Lung (tissue), 12 donors: ENCODE data around the gene EPHB1. TPM values are rescaled to one million over a fixed set of nuclear protein-coding genes. Genes with fewer than 3 reads are reported as not detected.

ENCODE experiments used
- ATAC-seq: fragments of 200-7000 bp; cut with Tn5 transposase; one replicate; pipeline ENCODE4 v1.9.1; 2020; ENCODE audit warnings: moderate number of reproducible peaks; ENCODE audit not compliant: insufficient read depth, low FRiP score
- DNase-seq, 3 donors: peaks; one replicate each; pipeline ENCODE4 v3.0.0-alpha.2; 2013 to 2017
- H3K27ac ChIP-seq, 2 donors: one replicate each; pipeline ENCODE4 v1.5.1; 2013; ENCODE audit warnings: mild to moderate bottlenecking in 2 of 2, moderate library complexity in 2 of 2, control low read depth in 1 of 2, inconsistent platforms in 1 of 2, low read depth in 1 of 2, low read length in 1 of 2
- H3K27me3 ChIP-seq, 3 donors: one replicate each; pipeline ENCODE4 v1.5.1; 2013; ENCODE audit warnings: low read length in 2 of 3; ENCODE audit not compliant: control insufficient read depth in 3 of 3, insufficient read depth in 3 of 3
- H3K36me3 ChIP-seq, 4 donors: one replicate each; pipeline ENCODE4 v1.5.1; 2013; ENCODE audit warnings: low read length in 4 of 4, mild to moderate bottlenecking in 1 of 4, moderate library complexity in 1 of 4; ENCODE audit not compliant: control insufficient read depth in 4 of 4, insufficient read depth in 4 of 4
- H3K4me1 ChIP-seq, 5 donors: one replicate each; pipeline ENCODE4 v1.5.1; 2013; ENCODE audit warnings: low read length in 5 of 5, mild to moderate bottlenecking in 2 of 5, moderate library complexity in 1 of 5; ENCODE audit not compliant: control insufficient read depth in 5 of 5, insufficient read depth in 5 of 5
- H3K4me3 ChIP-seq: one replicate; pipeline ENCODE4 v1.5.1; 2013; ENCODE audit warnings: mild to moderate bottlenecking, control low read depth, moderate library complexity
- H3K9ac ChIP-seq, 2 donors: one replicate each; pipeline ENCODE4 v1.5.1; 2013; ENCODE audit warnings: low read length in 2 of 2, control low read depth in 1 of 2; ENCODE audit not compliant: insufficient read depth in 1 of 2
- H3K9me3 ChIP-seq, 4 donors: one replicate each; pipeline ENCODE4 v1.5.1; 2013; ENCODE audit warnings: low read length in 3 of 4, mild to moderate bottlenecking in 1 of 4, moderate library complexity in 1 of 4; ENCODE audit not compliant: control insufficient read depth in 4 of 4, insufficient read depth in 3 of 4
- WGBS, 2 donors: extraction: QIAGEN DNeasy Blood & Tissue Kit; methylation state at CpG; one replicate each; pipeline ENCODE4 v1.1.7; 2013; 5-methylcytosine and 5-hydroxymethylcytosine counted together
- polyA plus RNA-seq, 2 donors: library from polyadenylated mRNA; stranded (reverse); fragments of 200-250 nt; gene quantifications; one replicate each; pipeline ENCODE4 v1.2.1, GENCODE V29; 2013
- total RNA-seq, 2 donors: library from RNA; depleted of rRNA in 1 of 2; stranded (reverse); fragments of >200 nt in 1 of 2; gene quantifications; one replicate each; pipeline ENCODE4 v1.2.1, GENCODE V29; 2014 to 2021
- TF ChIP-seq, protein P1 (sequence below): IDR thresholded peaks from 2 replicates; pipeline ENCODE4 v1.5.1; 2012; ENCODE audit warnings: mild to moderate bottlenecking; ENCODE audit errors: control extremely low read depth, extremely low read depth
- donor health status: control.
- donor health status: control.
- donor health status: Bipolar disorder and iron deficiency.
- donor health status: healthy.
- donor health status: DM: yes; HTN: yes; CAD: no.

Gene EPHB1
- total and polyA plus RNA-seq, 4 donors = 0.30 to 6.3 (median 2.1) TPM

DNA sequence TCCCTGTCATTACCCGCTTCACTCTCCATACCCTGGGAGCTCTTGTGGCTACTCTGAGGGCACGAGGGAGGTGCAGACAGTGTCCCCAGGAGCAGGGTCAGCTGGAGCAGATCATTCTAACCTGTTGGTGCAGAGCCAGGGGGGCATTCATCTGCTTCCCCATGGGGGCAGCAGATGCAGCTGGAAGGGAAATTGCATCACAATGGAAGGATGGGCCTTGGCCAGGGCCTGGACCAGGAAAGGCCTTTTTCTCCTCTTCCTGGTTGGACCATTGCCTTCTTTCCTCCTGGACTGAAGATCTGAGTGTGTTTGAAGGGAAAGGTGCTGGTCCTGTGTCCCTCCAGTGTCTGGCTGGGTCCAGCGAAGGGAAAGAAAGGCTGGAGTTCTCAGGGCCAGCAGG is 55.7 kb downstream of the EPHB1 start:
- Histone ChIP-seq H3K4me1 (peaks cover 0 to 5% (median 0%) of the 10 kb centered on the region in 5 donors), H3K27me3 (no peaks in the 10 kb centered on the region), H3K4me3 (no peak overlapping the region), H3K9me3 (no peaks in the 10 kb centered on the region), H3K9ac (no peak overlapping the region), H3K27ac (no peak overlapping the region), H3K36me3 (no peaks in the 10 kb centered on the region)
- ATAC-seq (no peak), DNase-seq (peak in 2 of 3 donors; percentile 8 to 22)
- WGBS, 2 donors = 73 to 83% methylated on average over 3 of the region's 3 CpGs
- TF ChIP-seq, protein P1, sequence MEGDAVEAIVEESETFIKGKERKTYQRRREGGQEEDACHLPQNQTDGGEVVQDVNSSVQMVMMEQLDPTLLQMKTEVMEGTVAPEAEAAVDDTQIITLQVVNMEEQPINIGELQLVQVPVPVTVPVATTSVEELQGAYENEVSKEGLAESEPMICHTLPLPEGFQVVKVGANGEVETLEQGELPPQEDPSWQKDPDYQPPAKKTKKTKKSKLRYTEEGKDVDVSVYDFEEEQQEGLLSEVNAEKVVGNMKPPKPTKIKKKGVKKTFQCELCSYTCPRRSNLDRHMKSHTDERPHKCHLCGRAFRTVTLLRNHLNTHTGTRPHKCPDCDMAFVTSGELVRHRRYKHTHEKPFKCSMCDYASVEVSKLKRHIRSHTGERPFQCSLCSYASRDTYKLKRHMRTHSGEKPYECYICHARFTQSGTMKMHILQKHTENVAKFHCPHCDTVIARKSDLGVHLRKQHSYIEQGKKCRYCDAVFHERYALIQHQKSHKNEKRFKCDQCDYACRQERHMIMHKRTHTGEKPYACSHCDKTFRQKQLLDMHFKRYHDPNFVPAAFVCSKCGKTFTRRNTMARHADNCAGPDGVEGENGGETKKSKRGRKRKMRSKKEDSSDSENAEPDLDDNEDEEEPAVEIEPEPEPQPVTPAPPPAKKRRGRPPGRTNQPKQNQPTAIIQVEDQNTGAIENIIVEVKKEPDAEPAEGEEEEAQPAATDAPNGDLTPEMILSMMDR = no peak

DNA sequence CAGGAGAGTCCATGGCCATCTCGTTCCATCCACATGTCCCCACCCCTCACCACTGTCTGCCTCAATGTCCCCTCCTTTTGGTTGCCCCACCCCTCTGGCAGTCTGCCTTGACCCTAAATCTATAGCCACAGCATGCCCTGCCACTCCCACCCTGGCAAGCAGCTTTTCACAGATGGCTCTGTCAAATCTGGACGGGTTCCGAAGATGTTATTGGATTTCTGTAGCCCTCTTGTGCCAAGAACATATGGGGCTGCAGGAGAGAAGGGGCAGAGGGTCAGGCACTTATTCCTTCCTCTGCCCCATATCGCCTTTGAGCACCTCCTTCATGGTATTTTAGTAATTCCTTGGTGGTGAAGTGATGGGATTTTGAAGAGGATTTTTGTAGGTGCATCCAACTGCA is 57.1 kb downstream of the EPHB1 start:
- Histone ChIP-seq H3K9ac (no peak overlapping the region), H3K4me1 (peaks cover 0 to 5% (median 0%) of the 10 kb centered on the region in 5 donors), H3K27ac (no peak overlapping the region), H3K36me3 (no peaks in the 10 kb centered on the region), H3K27me3 (no peaks in the 10 kb centered on the region), H3K4me3 (no peak overlapping the region), H3K9me3 (no peaks in the 10 kb centered on the region)
- TF ChIP-seq, protein P1 = no peak
- no peak for DNase-seq
- no peak for ATAC-seq
- WGBS, 2 donors = 88 to 89% methylated on average over 4 of the region's 4 CpGs

DNA sequence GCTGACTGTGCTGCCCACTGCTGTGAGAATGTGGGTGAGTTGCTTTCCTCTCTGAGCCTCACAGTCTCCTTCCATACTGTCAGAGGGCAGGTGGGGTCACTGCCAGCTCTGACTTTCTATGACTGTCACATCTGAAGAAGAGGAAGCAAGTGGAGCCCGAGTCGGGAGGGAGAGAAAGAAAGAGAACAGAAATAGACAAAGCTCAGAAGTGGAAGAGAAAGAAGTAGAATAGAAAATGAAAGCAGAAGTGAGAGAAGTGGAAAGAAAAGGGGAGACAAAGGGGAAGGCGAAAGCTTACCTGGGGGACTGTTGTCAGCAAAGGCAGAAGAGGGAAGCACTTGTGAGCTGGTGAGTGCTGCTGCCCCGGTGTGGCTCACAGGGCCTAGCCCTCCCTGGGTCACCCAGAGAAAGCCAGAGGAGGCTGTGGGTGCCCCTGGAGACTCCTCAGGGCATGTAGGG is 57.9 kb downstream of the EPHB1 start:
- H3K4me3 ChIP-seq = no peak overlapping the region
- DNase-seq (no peak), ATAC-seq (no peak)
- no peaks in the 10 kb centered on the region for H3K27me3 ChIP-seq
- peaks cover 0 to 5% (median 0%) of the 10 kb centered on the region in 5 donors for H3K4me1 ChIP-seq
- no peak overlapping the region for H3K9ac ChIP-seq
- no peaks in the 10 kb centered on the region for H3K9me3 ChIP-seq
- H3K27ac ChIP-seq = no peak overlapping the region
- TF ChIP-seq, protein P1 = no peak
- no peaks in the 10 kb centered on the region for H3K36me3 ChIP-seq
- 21 to 45% methylated on average over 4 of the region's 4 CpGs for WGBS, 2 donors

DNA sequence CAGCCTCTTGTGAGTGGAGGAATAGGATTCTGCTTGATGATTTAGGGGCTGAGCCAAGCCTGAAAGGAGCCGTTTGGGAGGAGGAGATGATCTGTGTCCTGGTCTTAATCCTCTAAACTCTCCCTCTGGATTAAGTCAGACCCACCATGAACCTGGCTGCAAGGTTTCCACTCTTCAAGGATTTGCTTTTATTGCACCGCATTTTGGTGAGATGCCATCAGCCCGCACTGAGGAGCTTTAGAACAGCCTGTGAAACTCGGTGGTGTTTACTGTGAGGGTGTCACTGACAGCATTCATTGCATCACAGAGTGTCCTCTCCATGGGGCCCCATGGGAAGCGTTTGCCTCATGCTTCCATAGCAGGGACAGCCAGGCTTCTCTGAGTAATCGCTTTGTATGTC is 59.2 kb downstream of the EPHB1 start:
- no peak overlapping the region for H3K4me3 ChIP-seq
- H3K27me3 ChIP-seq = no peaks in the 10 kb centered on the region
- ATAC-seq (no peak), DNase-seq (peak in 2 of 3 donors; percentile 9 to 31)
- H3K9me3 ChIP-seq = peaks cover 0 to 2% (median 0%) of the 10 kb centered on the region in 4 donors
- no peak overlapping the region for H3K27ac ChIP-seq
- H3K4me1 ChIP-seq = peaks cover 0 to 5% (median 0%) of the 10 kb centered on the region in 5 donors
- H3K9ac ChIP-seq = no peak overlapping the region
- no peaks in the 10 kb centered on the region for H3K36me3 ChIP-seq
- TF ChIP-seq, protein P1 = no peak
- WGBS, 2 donors = 61 to 73% methylated on average over 6 of the region's 6 CpGs
